H1 (cell line): ENCODE results near the gene TBC1D22A. TPM values are rescaled to one million over a fixed set of nuclear protein-coding genes. Genes with fewer than 3 reads are reported as not detected.

Experiments
- ATF2 ChIP-seq: IDR thresholded peaks from 2 replicates; pipeline ENCODE4 v1.6.1; 2012; ENCODE audit warnings: low read length, inconsistent platforms
- PHF8 ChIP-seq: fragments of 200-600 bp; sonication (generic); conservative IDR thresholded peaks from 2 replicates; pipeline ENCODE4 v1.7.1; 2012; ENCODE audit warnings: low read depth, mild to moderate bottlenecking, inconsistent platforms, low read length, moderate library complexity
- SP4 ChIP-seq: IDR thresholded peaks from 2 replicates; pipeline ENCODE4 v1.6.1; 2012; ENCODE audit warnings: low read length, inconsistent platforms
- polyA plus RNA-seq, 7 experiments: library from polyadenylated mRNA; depleted of rRNA in 3 of 7; stranded (reverse) in 5 of 7; unstranded in 2 of 7; fragments of >200 nt in 5 of 7; fragments of 200-250 nt in 2 of 7; gene quantifications; 1 replicate in 5 of 7; 2 replicates in 1 of 7; 4 replicates in 1 of 7; pipeline versions ENCODE4 v1.2.1 to v1.2.3, GENCODE V29; 2011 to 2013; ENCODE audit warnings: missing spikeins in 2 of 7, mixed read lengths in 2 of 7
- total RNA-seq: library from RNA; stranded (reverse); fragmentation: NEBNext Ultra II Directional; extraction: Animal tissue kit (Norgen Biotek cat#: 25700); gene quantifications from 2 replicates; pipeline ENCODE4 v1.2.1, GENCODE V29; 2021

The TBC1D22A gene
- total and polyA plus RNA-seq, 2 of the 8 experiments (the other 6 are each of a cell fraction or from before 2014, with no cell fraction given) = 11.9 to 18.4 TPM

- TF ChIP-seq ATF2 (no peak), SP4 (no peak), PHF8 (no peak)
These were observed 93.2 kb downstream of the TBC1D22A start (continued) for GRCh38 chr22:46855681-46856080.
